ENCODE data around the gene AEBP2. TPM values are rescaled to one million over a fixed set of nuclear protein-coding genes. Genes with fewer than 3 reads are reported as not detected.
A peak's percentile ranks its signal among the peaks of the same experiment; 100 is the strongest.
"Not testable (repeated sequence)": the region's sequence is repeated elsewhere in the genome, so short reads cannot be mapped to it uniquely, and the experiment has no call there.

Gene AEBP2
- total RNA-seq, 1 experiment from 2014 or later = 18.7 TPM

DNA sequence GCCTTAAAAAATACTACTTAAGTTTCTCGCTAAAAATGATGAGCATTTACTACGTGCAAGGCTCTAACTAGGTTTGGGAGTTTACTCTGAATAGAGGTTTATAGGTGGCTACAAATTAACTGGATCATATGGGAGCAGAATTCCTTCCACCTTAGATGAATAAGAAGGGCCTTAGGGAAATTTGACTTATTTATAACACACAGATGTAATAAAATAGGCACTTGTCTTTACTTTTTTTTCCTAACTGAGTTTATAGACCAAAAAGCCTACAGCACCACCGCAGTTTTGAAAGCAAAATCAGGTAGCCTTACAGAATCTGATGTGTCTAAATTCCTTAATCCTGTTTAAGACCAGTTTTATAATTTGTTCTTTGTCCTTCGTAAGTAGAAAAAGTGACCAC lies 10.5 kb downstream of the AEBP2 start:
- no peak for DNase-seq (ENCODE audit: low spot score)
- in situ Hi-C loops (cut with HindIII; ENCODE audit: low sequenced_read_pairs) = no loop called here

- in situ Hi-C loops (cut with HindIII; ENCODE audit: low sequenced_read_pairs) = no loop called here
- DNase-seq (ENCODE audit: low spot score) = no peak
These were observed 11.1 kb downstream of the AEBP2 start for GRCh38 chr12:19450362-19450761.

DNA sequence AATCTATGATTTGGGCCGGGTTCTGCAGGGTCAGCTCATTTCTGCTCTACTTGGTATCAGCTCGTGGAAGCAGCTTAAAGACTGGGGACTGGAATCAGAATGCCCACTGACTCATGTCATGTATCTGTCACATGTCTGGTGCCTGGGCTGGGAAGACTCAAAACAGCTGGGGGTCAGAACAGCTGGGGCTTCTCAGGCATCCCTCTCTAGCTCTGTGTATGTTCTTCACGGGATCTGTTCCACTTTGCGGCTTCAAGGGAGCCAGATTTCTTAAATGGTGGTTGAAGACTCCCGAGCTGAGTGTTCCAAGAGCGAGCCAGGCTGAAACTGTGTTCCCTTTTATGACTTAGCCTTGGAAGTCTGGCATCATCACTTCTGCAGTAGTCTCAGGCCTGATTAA lies 11.9 kb downstream of the AEBP2 start:
- DNase-seq (ENCODE audit: low spot score) = no peak
- in situ Hi-C loops (cut with HindIII; ENCODE audit: low sequenced_read_pairs) = no loop called here

- no peak for DNase-seq (ENCODE audit: low spot score)
- in situ Hi-C loops (cut with HindIII; ENCODE audit: low sequenced_read_pairs) = no loop called here
These were observed 14.7 kb downstream of the AEBP2 start for GRCh38 chr12:19453961-19454360.

- in situ Hi-C loops (cut with HindIII; ENCODE audit: low sequenced_read_pairs) = no loop called here
- no peak for DNase-seq (ENCODE audit: low spot score)
These were observed 15.5 kb downstream of the AEBP2 start for GRCh38 chr12:19454837-19455236.

DNA sequence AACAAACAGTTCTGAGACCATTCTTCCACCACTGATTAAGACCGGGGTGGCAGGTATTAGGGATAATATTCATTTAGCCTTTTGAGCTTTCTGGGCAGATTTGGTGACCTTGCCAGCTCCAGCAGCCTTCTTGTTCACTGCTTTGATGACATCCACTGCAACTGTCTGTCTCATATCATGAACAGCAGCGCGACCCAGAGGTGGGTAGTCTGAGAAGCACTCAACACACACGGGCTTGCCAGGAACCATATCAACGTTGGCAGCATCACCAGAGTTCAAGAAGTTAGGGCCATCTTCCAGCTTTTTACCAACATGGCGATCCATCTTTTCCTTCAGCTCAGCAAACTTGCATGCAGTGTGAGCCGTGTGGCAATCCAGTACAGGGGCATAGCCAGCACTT lies 16.9 kb downstream of the AEBP2 start:
- DNase-seq (ENCODE audit: low spot score) = no peak
- in situ Hi-C loops (cut with HindIII; ENCODE audit: low sequenced_read_pairs) = no loop called here

DNA sequence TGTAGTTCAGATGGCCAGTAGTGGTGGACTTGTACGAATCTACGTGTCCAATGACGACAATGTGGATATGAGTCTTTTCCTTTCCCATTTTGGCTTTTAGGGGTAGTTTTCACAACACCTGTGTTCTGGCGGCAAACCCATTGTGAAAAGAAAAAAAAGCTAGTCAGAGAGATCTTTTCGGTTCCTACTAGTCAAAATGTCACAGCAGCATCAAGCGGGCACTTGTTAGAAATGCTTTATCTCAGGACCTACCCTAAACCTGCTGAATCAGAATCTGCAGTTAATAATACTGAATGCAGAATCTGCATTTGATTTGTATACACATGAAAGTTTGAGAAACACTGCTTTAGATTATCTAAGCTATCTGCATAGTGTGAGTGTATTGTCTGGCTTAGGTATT lies 18.3 kb downstream of the AEBP2 start:
- in situ Hi-C loops (cut with HindIII; ENCODE audit: low sequenced_read_pairs) = no loop called here
- DNase-seq (ENCODE audit: low spot score) = no peak

DNA sequence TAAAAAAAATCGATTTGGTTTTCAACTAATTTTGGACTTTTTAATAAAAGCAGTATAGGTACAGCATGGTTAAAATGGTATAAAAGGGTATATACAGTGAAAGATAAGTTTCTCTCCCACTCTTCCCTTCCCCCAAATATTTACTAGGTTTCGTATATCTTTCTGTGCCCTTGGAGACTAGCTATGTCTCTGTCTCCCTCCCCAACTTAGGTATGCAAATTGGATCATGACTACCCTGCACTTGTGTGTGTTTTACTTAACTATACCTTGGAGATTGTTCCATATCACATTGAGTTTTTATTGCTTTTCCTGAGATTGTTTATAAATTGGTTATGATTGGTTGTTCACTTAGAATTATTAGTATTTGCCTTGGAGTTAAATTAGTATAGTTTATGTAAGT lies 19.4 kb downstream of the AEBP2 start:
- in situ Hi-C loops (cut with HindIII; ENCODE audit: low sequenced_read_pairs) = no loop called here

DNA sequence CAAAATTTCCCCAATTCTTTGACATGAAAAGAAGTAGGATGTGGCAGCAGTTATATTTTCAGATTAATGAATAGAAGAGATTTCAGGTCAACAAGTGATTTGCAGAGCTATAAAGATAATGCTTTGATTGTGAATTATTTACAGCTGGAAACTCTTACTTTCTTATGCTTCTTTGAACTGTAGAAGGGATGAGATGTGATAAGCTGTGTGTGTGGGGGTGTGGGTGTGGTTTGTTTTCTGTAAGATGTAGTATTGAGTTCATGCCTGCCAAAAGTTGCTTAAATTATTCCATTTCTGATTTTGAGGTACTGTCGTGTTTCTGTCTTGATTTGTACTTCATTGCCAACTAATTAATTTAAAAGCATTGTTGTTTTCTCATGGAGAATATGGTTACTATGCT lies 22.7 kb downstream of the AEBP2 start:
- in situ Hi-C loops (cut with HindIII; ENCODE audit: low sequenced_read_pairs) = no loop called here
- DNase-seq (ENCODE audit: low spot score) = no peak

More for the DNA sequence above, 19.4 kb downstream of the AEBP2 start:
- DNase-seq (ENCODE audit: low spot score) = no peak

GRCh38 chr12:19462406-19462805 lies 23.1 kb downstream of the AEBP2 start:
- DNase-seq (ENCODE audit: low spot score) = peak; percentile 12
- in situ Hi-C loops (cut with HindIII; ENCODE audit: low sequenced_read_pairs) = no loop called here

- in situ Hi-C loops (cut with HindIII; ENCODE audit: low sequenced_read_pairs) = no loop called here
These were observed 24.9 kb downstream of the AEBP2 start for GRCh38 chr12:19464192-19464580.

GRCh38 chr12:19465711-19466110 lies 26.4 kb downstream of the AEBP2 start:
- no peak for DNase-seq (ENCODE audit: low spot score)

More at GRCh38 chr12:19464192-19464580, 24.9 kb downstream of the AEBP2 start:
- DNase-seq (ENCODE audit: low spot score) = no peak

GRCh38 chr12:19474147-19474546 lies 34.9 kb downstream of the AEBP2 start:
- no peak for DNase-seq (ENCODE audit: low spot score)
- in situ Hi-C loops (cut with HindIII; ENCODE audit: low sequenced_read_pairs) = no loop called here

More at GRCh38 chr12:19465711-19466110, 26.4 kb downstream of the AEBP2 start:
- in situ Hi-C loops (cut with HindIII; ENCODE audit: low sequenced_read_pairs) = no loop called here

DNA sequence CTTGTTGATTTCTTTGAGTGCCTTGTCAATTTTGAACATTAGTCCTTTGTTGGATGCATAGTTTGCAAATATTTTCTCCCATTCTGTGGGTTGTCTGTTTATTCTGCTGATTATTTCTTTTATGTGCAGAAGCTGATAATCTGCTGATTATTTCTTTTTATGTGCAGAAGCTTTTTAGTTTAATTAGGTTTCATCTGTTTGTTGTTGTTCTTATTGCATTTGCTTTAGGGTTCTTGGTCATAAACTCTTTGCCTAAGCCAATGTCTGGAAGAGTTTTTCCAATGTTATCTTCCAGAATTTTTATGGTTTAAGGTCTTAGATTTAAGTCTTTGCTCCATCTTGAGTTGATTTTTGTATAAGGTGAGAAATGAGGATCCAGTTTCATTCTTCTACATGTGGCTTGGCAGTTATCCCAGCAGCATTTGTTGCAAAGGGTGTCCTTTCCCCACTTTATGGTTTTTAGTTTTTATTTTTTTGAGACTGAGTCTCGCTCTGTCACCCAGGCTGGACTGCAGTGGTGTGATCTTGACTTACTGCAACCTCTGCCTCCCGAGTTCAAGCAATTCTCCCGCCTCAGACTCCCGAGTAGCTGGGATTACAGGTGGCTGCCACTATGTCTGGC lies 36.7 kb downstream of the AEBP2 start:
- DNase-seq (ENCODE audit: low spot score); in situ Hi-C loops (cut with HindIII; ENCODE audit: low sequenced_read_pairs): not testable (repeated sequence)

DNA sequence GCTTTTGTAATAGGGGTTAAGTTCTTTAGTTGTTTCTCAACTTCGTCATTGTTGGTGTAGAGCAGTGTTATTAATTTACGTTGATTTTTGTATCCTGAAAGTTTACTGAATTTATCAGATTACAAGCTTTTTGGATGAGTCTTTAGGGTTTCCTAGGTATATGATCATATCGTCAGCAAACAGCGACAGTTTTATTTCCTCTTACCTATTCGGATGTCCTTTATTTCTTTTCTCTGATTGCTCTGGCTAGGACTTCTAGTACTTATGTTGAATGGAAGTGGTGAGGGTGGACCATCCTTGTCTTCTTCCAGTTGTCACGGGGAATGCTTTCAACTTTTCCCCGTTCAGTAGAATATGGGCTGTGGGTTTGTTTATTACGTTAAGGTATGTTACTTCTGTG lies 37.8 kb downstream of the AEBP2 start:
- DNase-seq (ENCODE audit: low spot score) = no peak
- in situ Hi-C loops (cut with HindIII; ENCODE audit: low sequenced_read_pairs) = no loop called here

GRCh38 chr12:19480459-19480858 lies 41.2 kb downstream of the AEBP2 start:
- in situ Hi-C loops (cut with HindIII; ENCODE audit: low sequenced_read_pairs) = no loop called here
- no peak for DNase-seq (ENCODE audit: low spot score)

DNA sequence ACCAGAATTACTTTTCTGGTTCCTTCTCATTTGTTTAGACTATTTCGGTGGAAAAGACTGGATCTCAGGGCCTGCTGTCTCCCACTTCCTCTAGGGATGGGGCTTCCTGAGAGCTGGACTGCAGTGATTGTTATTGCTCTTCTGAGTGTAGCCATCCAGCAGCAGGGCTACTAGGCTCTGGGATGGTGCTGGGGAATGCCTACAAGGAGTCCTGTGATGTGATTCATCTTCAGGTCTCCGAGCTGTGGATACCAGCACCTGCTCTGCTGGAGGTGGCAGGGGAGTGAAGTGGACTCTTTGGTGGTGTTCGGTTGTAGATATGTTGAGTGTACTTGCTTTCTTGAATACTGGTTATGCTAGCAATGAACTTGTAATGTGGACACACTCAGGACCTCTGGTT lies 42.7 kb downstream of the AEBP2 start:
- DNase-seq (ENCODE audit: low spot score) = no peak
- in situ Hi-C loops (cut with HindIII; ENCODE audit: low sequenced_read_pairs) = no loop called here

- no peak for DNase-seq (ENCODE audit: low spot score)
- in situ Hi-C loops (cut with HindIII; ENCODE audit: low sequenced_read_pairs) = no loop called here
These were observed 43.3 kb downstream of the AEBP2 start for GRCh38 chr12:19482551-19483109.

GRCh38 chr12:19483727-19484126 lies 44.4 kb downstream of the AEBP2 start:
- in situ Hi-C loops (cut with HindIII; ENCODE audit: low sequenced_read_pairs) = no loop called here

DNA sequence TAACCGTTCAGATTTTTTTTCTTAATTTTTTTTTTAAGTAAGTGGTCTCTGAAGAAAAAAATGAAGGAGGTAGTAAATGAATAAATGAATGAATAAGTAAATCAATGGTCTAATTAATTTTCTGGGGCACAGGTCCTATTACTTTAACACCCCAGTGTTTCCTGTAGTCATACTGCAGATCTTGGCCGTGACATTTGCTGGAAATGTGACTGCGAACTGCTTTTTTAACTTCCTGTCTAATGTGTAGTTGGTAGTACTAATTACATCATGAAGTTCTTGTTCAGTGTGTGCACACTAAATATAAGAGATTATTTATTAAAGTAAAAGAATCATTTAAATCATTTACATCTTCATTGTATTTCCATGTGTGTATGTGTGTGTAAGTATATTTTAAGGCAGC lies 45.4 kb downstream of the AEBP2 start:
- in situ Hi-C loops (cut with HindIII; ENCODE audit: low sequenced_read_pairs) = no loop called here
- no peak for DNase-seq (ENCODE audit: low spot score)

More at GRCh38 chr12:19483727-19484126, 44.4 kb downstream of the AEBP2 start:
- DNase-seq (ENCODE audit: low spot score) = no peak

GRCh38 chr12:19485240-19485639 lies 45.9 kb downstream of the AEBP2 start:
- in situ Hi-C loops (cut with HindIII; ENCODE audit: low sequenced_read_pairs) = no loop called here
- DNase-seq (ENCODE audit: low spot score) = no peak
